DMS 273 (cell line): Measurements from ENCODE around the gene NT5C2.
"Not testable (repeated sequence)": the region's sequence is repeated elsewhere in the genome, so short reads cannot be mapped to it uniquely, and the experiment has no call there.

Experiments
- DNase-seq: peaks from one replicate; lab custom pipeline; 2025; ENCODE audit not compliant: unreplicated experiment; lab: John Stamatoyannopoulos, UW

NT5C2 gene

DNA sequence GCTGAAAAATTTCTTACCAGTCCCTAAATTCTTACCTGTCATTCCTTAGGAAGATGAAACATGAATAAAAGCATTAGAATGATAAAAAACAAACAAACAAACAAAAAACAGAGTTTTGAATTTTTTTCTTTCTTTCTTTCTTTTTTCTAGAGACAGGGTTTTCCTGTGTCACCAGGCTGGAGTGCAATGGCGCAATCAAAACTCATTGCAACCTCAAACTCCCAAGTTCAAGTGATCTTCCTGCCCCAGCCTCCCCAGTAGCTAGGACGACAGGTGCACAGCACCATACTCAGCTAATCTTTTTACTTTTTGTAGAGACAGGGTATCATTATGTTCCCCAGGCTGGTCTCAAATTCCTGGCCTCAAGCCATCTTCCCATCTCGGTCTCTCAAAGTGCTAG lies 26.5 kb downstream of the NT5C2 start:
- no peak for DNase-seq

DNA sequence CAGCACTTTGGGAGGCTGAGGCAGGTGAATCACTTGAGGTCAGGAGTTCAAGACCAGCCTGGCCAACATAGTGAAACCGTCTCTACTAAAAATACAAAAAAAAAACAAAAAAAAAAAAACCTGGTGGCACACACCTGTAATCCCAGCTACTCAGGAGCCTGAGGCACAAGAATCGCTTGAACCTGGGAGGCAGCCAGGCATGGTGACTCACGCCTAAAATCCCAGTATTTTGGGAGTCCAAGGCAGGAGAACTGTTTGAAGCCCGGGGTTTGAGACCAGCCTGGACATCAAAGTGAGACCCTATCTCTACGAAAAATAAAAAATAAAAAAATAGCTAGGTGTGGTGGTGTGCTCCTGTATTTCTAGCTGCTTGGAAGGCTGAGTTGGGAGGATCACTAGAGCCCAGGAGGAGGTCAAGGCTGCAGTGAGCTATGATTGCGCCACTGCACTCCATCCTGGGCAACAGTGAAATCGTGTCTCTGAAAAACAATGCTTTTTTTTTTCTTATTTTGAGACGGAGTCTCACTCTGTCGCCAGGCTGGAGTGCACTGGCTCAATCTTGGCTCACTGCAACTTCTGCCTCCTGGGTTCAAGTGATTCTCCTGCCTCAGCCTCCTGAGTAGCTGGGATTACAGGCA lies 29.2 kb downstream of the NT5C2 start:
- not testable (repeated sequence) for DNase-seq

DNA sequence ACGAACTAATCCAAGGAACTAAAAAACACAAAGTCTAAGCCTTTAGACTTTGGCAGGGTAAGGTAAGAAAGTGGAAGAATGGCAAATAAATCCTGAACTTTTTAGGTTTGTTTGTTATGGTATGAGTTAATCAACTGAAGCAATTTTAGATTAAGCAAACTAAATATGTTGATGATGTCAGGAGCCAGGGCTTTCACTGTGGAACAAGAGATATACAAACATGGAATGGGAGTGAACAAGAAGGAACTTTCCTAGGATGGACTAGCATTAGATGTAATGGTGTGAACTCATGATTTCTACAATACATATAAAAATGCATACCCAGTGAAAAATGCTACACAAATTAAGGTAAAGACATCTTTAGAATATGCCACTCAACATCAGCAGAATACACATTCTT lies 35.8 kb downstream of the NT5C2 start:
- no peak for DNase-seq

DNA sequence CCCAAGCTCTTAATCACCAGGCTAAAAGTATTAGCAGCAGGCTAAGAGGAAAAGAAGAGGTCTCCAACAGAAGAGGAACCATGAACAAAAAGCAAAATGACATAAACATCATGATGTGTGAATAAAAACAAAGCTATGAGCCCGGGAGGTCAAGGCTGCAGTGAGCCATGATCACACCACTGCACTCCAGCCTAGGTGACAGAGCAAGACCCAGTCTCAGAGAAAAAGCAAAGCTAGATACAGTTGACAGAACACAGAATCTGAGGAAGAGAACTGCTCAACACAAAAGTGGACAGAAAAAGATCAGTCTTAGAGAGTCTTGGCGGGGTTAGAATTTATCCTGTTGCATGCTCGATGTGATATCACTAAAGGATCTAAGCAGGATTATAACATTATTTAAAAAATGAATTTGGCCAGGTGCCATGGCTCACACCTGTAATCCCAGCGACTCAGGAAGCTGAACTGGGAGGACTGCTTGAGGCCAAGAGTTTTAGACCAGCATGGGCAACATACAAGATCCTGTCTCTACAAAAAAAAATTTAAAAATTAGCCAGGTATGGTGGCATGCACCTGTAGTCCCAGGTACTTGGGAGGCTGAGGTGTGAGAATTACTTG lies 37.5 kb downstream of the NT5C2 start:
- DNase-seq = no peak

DNA sequence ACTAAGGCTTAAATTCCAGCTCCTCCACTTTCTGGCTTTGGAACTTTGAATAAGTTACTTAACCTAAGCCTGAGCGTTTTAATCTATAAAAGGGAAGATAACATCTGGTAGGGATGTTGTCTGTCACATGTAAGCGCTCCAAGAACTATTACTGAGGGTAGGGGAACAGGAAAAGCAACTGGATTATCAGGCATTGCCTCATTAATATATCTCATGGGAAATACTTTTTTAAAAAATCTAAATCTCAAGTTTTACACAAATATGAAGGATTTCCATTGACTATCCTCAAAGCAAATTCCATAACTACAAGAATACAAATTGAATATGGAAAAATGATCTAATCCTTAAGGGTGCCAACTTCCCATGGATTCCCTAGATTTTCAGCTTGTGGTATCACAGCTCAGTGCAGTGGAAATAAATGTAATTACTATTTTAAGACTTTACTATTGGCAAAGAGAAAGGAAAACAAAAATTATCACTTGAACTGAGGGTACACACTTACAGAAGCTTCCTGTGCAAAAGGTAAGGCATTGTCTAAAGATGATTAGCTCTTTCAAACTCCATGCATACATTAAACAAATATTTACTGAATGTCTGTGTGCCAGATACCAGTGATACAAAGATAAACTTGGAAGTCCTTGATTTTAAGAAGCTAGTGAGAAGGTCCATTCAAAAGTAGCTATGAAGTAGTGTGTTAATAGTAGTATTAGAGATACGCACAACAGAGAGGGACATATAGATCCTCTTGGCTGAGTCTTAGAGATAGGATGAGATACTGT lies 38.4 kb downstream of the NT5C2 start:
- DNase-seq = peak; percentile 7

DNA sequence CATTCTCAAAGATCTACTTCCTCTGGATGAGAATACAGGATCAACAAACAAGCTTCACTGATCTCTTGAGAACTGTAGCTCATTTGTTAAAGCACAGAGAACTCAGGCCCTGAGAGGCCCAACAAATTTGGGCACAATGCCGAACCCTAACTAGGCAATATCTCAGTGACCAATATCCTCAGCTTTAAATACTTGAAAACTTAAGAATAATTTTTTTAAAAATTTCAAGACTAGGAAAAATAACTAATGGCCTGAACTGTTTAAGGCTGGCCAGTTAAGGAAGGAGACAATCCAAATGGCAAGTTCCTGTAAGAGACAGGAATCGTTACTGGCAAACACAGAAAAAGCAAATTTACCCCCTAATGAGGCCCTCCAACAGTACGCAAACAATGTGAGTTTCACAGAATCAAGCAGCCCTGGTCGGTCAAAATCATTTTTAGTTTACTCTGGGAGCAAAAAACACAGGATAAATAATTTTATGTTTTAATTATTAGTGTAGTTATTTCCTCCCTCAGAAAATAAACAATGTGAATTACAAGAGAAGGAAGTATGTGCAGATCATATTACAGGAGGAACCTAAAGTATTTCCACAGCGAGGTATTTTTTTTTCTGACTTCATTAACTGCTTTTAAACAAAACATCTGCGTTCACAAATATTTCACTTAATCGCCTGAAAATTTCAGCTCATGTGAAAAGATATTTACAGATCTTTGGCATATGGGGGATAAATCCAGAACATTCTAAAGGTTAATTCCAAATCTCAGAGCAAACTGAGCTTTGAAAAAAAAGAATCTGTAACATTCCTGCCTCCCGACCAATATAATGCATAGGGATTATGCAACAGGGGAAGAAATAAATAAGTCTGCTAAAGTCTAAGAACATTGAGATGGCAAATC lies 39.5 kb downstream of the NT5C2 start:
- no peak for DNase-seq

DNA sequence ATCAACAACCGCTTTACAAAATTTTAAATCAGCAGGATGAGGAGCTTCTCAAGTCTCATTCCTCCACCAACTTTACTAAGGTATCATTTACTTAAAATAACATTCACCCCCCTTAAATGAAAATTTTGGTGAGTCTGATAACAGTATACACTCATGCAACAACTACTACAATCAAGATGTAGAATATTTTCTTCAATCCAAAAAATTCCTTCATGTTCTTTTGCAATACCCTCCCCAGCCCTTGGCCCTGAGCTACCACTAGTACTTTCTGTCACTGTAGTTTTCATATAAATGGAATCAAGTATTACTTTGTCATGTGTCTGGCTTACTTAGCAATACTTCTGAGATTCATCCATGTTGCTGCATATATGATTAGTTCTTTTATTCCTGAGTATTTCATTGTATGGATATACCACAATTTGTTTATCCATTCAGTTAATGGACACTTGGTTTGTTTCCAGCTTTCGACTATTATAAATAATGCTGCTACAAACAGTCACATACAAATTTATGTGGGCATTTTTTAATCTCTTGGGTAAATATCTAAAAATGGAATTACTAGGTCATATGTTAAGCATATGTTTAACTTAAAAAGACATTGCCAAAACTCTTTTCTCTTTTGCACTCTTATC lies 43.0 kb downstream of the NT5C2 start:
- DNase-seq = no peak

DNA sequence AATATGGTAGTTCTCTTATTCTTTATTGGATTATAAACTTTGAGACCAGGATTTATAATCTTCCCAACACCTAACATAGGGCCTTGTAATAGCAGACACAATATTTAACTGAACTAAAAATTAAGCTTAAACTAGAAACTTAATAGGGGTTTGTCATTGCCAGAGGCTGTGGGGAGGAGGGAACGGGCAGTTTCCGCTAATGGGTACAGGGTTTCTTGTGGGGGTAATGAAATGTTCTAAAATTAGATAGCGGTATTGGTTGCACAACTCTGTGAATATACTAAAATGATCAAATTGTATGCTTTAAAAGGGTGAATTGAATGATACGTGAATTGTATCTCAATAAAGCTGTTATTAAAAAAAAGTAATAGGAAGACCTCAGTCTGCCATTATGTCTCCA lies 45.4 kb downstream of the NT5C2 start:
- no peak for DNase-seq

DNA sequence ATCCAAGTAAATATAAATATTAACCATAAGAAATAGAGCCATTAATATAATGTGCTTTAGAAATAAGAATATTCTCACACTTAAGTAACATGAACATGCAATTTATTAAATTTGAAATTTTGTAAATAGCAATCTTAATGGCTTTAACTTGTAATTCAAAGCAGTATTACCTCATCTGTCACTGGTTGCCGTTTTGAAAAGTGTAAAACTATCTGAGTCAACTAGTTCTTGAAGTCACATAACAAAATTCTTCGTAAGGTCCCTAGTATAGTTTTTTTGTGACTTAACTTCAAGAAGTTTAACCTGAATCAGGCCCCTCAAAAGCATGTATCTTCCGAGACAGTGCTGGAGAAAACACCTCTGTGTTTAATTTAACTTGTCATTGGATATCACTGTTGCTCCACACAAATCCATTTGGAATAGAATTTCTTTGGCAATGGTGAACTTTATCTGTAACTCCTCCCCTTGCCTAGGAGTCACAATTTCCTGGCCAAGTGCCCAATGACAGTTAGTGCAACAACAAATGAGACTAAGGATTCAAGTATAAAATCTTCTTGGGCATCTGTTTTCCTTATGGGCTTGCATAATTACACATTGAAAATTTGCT lies 47.1 kb downstream of the NT5C2 start:
- peak; percentile 64 for DNase-seq

DNA sequence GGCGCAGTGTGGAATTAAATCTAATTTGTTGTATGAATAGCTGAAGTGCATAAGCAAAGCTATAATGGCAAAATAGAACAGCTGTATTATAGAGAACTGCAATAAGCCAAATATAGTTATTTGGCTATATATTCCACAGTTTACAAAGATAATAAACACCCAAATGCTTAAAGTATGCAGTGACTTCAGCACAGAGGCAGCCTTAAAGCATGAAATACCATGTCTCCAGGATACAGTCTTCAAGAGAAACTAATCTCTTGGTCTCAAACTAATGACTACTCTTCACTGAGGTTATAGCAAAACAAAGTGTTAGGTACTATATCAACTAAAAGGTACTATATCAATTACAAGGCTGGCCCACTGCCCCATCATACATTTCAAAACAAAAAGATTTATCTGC lies 48.0 kb downstream of the NT5C2 start:
- no peak for DNase-seq

DNA sequence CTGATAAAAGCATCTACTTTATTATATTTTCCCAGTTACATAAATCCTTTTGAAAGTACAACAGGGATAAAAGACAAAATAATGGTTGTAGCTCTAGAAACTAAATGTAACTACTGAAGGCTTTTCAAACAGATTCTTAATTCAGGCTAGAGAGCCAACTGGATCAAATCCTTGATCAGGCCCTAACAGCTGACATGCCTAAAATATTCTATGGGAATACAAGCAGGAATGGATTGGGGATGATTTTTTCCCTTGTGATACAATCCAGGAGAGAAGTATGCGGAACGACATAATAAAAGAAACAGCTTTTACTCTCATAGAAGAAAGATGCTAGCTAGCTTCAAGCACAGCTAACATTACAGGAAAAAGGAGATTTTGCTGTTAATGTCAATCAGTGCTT lies 49.0 kb downstream of the NT5C2 start:
- no peak for DNase-seq

DNA sequence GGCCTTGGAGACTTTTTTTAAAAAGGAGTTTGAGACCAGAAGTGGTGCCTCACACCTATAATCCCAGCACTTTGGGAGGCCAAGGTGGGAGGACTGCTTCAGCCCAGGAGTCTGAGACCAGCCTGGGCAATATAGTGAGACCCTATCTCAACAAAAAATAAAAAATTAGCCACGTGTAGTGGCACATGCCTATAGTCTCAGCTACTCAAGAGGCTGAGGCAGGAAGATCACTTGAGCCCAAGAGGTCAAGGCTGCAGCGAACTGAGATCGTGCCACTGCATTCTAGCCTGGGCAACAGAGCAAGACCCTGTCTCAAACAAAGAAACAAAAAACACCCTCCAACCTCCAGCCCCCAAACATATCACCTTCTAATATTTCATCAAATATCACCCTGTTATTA lies 49.4 kb downstream of the NT5C2 start:
- not testable (repeated sequence) for DNase-seq

DNA sequence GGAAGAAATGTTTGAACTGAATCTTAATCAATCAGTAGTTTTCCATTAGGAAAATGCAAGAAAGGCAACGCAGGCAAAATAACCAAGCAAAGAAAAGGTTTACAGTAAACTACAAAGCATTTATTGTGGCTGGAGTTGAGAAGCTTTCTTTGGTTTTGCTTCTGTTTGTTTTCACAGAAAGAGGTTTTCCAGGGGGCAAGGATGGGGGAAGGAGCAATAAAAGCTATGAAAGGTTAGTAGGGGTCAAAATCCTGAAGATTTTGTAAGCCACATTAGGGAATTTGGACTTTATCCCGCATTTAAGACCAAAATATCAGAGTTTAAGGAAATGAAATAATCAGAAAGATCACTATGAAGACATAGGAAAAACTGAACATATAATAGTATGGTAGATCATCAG lies 51.1 kb downstream of the NT5C2 start:
- DNase-seq = no peak

DNA sequence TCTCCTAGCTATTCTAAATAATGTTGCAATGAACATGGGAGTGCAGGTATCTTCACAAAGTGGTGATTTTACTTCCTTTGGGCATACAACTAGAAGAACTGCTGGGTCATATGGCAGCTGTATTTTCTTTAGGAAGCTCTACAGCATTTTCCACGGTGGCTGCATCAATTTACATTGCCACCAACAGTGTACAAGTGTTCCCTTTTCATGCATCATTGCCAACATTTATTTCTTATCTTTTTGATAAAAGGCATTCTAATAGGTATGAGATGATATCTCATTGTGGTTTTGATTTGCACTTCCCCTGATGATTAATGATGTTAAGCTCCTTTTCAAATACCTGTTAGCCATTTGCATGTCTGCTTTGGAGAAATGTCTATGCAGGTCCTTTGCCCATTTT lies 52.6 kb downstream of the NT5C2 start:
- no peak for DNase-seq

DNA sequence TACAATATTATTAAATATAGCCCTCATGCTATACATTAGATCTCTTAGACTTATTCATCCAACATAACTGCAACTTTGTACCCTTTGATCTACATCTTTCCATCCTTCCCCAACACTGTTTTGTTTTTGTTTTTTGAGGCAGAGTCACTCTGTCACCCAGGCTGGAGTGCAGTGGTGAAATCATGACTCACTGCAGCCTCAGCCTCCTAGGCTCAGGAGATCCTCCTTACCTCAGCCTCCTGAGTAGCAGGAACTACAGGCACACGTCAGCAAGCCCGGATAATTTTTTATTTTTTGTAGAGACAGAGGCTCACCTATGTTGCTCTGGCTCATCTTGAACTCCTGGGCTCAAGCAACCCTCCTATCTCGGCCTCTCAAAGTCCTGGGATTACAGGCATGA lies 53.3 kb downstream of the NT5C2 start:
- DNase-seq = no peak

DNA sequence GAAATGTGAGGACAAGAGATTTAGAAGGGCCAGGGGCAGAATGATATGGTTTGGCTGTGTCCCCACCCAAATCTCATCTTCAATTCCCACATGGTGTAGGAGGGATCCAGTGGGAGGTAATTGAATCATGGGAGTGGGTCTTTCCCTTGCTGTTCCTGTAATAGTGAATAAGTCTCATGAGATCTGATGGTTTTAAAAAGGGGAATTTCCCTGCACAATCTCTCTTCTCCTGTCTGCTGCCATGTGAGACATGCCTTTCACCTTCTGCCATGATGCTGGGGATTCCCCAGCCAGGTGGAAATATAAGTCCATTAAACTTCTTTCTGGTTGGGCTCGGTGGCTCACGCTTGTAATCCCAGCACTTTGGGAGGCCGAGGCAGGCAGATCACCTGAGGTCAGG lies 57.9 kb downstream of the NT5C2 start:
- not testable (repeated sequence) for DNase-seq

DNA sequence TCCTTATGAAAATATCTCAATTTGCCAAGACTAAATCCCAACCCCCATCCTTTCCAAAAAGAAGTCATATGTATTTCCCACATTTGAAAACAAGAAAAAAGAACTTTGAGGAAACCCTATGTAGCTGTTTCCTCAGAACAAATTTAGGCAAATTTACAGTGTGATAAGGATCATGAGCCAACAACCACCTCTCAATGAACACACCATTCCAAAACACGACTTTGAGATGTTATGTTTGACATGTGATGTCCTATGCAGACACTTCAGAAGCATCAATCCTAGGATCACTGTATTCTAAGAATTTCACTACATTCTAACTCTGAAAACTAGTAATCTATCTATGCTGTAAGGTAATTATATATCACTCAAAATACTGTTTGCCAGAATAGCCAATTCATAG lies 62.2 kb downstream of the NT5C2 start:
- DNase-seq = no peak

DNA sequence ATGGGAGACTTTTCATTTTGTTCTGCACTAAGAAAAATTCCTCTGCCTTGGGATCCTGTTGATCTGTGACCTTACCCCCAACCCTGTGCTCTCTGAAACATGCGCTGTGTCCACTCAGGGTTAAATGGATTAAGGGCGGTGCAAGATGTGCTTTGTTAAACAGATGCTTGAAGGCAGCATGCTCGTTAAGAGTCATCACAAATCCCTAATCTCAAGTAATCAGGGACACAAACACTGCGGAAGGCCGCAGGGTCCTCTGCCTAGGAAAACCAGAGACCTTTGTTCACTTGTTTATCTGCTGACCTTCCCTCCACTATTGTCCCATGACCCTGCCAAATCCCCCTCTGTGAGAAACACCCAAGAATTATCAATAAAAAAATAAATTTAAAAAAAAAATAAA lies 62.9 kb downstream of the NT5C2 start:
- not testable (repeated sequence) for DNase-seq

DNA sequence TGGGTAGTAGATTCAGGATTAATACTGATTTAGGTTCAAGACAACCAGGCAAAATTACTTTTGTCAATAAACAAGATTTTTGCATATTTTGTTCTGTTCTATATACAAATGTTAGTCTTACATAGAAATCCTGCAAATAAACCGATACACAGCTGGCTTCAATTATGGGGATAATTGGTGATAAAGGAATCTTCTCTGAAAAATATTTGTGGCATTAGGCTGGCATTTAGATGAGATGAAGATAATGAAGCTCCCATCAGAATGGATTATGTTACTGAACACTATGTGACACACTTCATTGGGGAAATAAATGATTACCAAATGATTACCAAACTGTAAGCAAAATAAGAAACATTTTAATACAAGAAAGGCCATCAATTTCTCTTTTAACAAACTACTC lies 65.8 kb downstream of the NT5C2 start:
- DNase-seq = no peak
